Measurements from ENCODE around the gene PFN3. TPM values are rescaled to one million over a fixed set of nuclear protein-coding genes. Genes with fewer than 3 reads are reported as not detected.
A peak's percentile ranks its signal among the peaks of the same experiment; 100 is the strongest.

PFN3 gene
- total RNA-seq, 1 experiment from 2014 or later: 0.48 TPM

DNA sequence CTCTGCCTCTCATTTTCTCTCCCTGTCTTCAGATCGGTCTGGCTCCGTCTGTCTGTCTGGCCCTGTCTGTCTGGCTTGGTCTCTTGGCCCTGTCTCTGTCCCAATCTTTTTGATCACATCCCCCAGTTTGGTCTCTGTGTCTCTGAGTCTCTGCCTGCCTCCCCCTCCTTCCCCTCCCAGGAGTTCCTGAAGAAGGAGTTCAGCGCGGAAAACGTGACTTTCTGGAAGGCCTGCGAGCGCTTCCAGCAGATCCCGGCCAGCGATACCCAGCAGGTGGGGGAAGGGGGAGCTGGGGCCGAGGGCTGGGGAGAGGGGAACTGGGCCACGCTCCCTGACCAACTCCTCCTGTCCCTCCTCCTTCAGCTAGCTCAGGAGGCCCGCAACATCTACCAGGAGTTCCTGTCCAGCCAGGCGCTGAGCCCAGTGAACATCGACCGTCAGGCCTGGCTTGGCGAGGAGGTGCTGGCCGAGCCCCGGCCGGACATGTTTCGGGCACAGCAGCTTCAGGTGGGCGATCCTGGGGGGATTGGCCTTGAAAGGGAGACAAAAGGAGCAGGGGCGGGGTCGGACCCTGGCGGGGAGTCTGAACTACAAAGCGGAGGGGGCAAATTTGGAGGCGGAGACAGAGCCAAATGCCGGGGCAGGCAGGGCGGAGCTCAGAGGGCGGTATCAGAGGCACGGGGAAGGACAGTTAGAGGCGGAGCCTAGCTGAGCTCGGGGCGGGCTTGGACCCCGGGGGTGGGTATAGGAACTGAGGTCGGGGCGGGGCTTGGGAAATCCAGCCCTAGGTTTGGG is 33.7 kb downstream of the PFN3 start (continued):
- TF ChIP-seq, protein P1, sequence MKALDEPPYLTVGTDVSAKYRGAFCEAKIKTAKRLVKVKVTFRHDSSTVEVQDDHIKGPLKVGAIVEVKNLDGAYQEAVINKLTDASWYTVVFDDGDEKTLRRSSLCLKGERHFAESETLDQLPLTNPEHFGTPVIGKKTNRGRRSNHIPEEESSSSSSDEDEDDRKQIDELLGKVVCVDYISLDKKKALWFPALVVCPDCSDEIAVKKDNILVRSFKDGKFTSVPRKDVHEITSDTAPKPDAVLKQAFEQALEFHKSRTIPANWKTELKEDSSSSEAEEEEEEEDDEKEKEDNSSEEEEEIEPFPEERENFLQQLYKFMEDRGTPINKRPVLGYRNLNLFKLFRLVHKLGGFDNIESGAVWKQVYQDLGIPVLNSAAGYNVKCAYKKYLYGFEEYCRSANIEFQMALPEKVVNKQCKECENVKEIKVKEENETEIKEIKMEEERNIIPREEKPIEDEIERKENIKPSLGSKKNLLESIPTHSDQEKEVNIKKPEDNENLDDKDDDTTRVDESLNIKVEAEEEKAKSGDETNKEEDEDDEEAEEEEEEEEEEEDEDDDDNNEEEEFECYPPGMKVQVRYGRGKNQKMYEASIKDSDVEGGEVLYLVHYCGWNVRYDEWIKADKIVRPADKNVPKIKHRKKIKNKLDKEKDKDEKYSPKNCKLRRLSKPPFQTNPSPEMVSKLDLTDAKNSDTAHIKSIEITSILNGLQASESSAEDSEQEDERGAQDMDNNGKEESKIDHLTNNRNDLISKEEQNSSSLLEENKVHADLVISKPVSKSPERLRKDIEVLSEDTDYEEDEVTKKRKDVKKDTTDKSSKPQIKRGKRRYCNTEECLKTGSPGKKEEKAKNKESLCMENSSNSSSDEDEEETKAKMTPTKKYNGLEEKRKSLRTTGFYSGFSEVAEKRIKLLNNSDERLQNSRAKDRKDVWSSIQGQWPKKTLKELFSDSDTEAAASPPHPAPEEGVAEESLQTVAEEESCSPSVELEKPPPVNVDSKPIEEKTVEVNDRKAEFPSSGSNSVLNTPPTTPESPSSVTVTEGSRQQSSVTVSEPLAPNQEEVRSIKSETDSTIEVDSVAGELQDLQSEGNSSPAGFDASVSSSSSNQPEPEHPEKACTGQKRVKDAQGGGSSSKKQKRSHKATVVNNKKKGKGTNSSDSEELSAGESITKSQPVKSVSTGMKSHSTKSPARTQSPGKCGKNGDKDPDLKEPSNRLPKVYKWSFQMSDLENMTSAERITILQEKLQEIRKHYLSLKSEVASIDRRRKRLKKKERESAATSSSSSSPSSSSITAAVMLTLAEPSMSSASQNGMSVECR (CRISPR knock-in tag; IDR thresholded peaks at IDR 0.05; ENCODE audit: borderline replicate concordance): 0 out of 2 replicates have a peak, but pooled peaks have one; percentile 47
- TF ChIP-seq NFATC4 (CRISPR knock-in tag; IDR thresholded peaks at IDR 0.05) (no peak), HMGA2 (CRISPR knock-in tag; IDR thresholded peaks at IDR 0.05) (no peak)
- TF ChIP-seq, protein P2, sequence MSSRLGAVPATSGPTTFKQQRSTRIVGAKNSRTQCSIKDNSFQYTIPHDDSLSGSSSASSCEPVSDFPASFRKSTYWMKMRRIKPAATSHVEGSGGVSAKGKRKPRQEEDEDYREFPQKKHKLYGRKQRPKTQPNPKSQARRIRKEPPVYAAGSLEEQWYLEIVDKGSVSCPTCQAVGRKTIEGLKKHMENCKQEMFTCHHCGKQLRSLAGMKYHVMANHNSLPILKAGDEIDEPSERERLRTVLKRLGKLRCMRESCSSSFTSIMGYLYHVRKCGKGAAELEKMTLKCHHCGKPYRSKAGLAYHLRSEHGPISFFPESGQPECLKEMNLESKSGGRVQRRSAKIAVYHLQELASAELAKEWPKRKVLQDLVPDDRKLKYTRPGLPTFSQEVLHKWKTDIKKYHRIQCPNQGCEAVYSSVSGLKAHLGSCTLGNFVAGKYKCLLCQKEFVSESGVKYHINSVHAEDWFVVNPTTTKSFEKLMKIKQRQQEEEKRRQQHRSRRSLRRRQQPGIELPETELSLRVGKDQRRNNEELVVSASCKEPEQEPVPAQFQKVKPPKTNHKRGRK (CRISPR knock-in tag; IDR thresholded peaks at IDR 0.05; ENCODE audit: borderline replicate concordance): no peak
- TF ChIP-seq, protein P3, sequence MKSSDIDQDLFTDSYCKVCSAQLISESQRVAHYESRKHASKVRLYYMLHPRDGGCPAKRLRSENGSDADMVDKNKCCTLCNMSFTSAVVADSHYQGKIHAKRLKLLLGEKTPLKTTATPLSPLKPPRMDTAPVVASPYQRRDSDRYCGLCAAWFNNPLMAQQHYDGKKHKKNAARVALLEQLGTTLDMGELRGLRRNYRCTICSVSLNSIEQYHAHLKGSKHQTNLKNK (CRISPR knock-in tag; IDR thresholded peaks at IDR 0.05): no peak
- TF ChIP-seq, protein P4, sequence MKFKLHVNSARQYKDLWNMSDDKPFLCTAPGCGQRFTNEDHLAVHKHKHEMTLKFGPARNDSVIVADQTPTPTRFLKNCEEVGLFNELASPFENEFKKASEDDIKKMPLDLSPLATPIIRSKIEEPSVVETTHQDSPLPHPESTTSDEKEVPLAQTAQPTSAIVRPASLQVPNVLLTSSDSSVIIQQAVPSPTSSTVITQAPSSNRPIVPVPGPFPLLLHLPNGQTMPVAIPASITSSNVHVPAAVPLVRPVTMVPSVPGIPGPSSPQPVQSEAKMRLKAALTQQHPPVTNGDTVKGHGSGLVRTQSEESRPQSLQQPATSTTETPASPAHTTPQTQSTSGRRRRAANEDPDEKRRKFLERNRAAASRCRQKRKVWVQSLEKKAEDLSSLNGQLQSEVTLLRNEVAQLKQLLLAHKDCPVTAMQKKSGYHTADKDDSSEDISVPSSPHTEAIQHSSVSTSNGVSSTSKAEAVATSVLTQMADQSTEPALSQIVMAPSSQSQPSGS (CRISPR knock-in tag; IDR thresholded peaks at IDR 0.05; ENCODE audit: borderline replicate concordance, low read depth): no peak
- TF ChIP-seq, protein P5, sequence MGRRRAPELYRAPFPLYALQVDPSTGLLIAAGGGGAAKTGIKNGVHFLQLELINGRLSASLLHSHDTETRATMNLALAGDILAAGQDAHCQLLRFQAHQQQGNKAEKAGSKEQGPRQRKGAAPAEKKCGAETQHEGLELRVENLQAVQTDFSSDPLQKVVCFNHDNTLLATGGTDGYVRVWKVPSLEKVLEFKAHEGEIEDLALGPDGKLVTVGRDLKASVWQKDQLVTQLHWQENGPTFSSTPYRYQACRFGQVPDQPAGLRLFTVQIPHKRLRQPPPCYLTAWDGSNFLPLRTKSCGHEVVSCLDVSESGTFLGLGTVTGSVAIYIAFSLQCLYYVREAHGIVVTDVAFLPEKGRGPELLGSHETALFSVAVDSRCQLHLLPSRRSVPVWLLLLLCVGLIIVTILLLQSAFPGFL (CRISPR knock-in tag; IDR thresholded peaks at IDR 0.05; ENCODE audit: borderline replicate concordance): no peak
- TF ChIP-seq, protein P6, sequence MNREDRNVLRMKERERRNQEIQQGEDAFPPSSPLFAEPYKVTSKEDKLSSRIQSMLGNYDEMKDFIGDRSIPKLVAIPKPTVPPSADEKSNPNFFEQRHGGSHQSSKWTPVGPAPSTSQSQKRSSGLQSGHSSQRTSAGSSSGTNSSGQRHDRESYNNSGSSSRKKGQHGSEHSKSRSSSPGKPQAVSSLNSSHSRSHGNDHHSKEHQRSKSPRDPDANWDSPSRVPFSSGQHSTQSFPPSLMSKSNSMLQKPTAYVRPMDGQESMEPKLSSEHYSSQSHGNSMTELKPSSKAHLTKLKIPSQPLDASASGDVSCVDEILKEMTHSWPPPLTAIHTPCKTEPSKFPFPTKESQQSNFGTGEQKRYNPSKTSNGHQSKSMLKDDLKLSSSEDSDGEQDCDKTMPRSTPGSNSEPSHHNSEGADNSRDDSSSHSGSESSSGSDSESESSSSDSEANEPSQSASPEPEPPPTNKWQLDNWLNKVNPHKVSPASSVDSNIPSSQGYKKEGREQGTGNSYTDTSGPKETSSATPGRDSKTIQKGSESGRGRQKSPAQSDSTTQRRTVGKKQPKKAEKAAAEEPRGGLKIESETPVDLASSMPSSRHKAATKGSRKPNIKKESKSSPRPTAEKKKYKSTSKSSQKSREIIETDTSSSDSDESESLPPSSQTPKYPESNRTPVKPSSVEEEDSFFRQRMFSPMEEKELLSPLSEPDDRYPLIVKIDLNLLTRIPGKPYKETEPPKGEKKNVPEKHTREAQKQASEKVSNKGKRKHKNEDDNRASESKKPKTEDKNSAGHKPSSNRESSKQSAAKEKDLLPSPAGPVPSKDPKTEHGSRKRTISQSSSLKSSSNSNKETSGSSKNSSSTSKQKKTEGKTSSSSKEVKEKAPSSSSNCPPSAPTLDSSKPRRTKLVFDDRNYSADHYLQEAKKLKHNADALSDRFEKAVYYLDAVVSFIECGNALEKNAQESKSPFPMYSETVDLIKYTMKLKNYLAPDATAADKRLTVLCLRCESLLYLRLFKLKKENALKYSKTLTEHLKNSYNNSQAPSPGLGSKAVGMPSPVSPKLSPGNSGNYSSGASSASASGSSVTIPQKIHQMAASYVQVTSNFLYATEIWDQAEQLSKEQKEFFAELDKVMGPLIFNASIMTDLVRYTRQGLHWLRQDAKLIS (CRISPR knock-in tag; IDR thresholded peaks at IDR 0.05; ENCODE audit: borderline replicate concordance): no peak

DNA sequence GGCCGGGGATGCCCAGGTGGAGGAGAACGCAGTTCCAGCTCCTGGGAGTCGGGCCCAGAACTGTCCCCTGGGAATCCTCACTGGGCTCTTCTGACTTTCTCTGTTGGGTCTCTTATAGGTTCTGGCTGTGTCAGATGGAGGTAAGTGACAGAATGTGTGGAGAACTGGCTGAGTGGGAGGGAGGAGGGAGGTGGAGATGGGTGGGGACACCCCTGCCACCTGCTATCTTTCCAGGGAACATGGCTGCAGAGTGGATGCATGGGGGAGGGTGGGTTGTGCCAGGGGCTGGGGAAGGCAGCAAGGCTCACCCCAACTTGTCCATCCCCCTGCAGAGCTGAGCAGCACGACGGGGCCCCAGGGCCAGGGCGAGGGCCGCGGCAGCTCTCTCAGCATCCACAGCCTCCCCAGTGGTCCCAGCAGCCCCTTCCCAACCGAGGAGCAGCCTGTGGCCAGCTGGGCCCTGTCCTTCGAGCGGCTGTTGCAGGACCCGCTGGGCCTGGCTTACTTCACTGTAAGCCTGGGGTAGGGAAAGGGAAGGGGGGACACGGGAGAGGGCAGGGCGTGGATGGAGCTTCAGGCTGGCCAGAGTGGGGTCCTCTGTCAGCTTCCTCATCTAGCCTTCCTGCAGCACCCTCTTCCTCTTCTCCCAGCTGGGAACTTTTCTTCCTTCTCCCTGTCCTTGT is 34.5 kb downstream of the PFN3 start:
- ChIA-PET CTCF (interaction anchor here (0.6 to 13.2 kb wide), 17 partner anchors 9 to 130 kb away, joined by 3 to 216 read pairs (median 7); partner anchors contain the start of genes GRK6 and LMAN2), POLR2A (interaction anchor here (0.6 to 1.8 kb wide), 4 partner anchors 14 to 89 kb away, joined by 3 to 10 read pairs (median 5); partner anchors contain the start of genes GRK6 and LMAN2)
- Mint-ChIP-seq H3K4me3 (peak overlapping the region; percentile 88), H3K36me3 (peaks cover 13% of the 10 kb centered on the region), H3K9me3 (no peaks in the 10 kb centered on the region), H3K27me3 (ENCODE audit: low read depth) (peaks cover 19% of the 10 kb centered on the region), H3K4me1 (peaks cover 65% of the 10 kb centered on the region), H3K27ac (peak overlapping the region; percentile 99)
- no peak for DNase-seq (ENCODE audit: low spot score)
- no peak for ATAC-seq
- TF ChIP-seq GABPB1 (CRISPR knock-in tag; IDR thresholded peaks at IDR 0.05): no peak
- TF ChIP-seq, protein P7, sequence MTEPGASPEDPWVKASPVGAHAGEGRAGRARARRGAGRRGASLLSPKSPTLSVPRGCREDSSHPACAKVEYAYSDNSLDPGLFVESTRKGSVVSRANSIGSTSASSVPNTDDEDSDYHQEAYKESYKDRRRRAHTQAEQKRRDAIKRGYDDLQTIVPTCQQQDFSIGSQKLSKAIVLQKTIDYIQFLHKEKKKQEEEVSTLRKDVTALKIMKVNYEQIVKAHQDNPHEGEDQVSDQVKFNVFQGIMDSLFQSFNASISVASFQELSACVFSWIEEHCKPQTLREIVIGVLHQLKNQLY (CRISPR knock-in tag; IDR thresholded peaks at IDR 0.05): no peak
- TF ChIP-seq, protein P8, sequence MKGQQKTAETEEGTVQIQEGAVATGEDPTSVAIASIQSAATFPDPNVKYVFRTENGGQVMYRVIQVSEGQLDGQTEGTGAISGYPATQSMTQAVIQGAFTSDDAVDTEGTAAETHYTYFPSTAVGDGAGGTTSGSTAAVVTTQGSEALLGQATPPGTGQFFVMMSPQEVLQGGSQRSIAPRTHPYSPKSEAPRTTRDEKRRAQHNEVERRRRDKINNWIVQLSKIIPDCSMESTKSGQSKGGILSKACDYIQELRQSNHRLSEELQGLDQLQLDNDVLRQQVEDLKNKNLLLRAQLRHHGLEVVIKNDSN (CRISPR knock-in tag; IDR thresholded peaks at IDR 0.05): no peak
- TF ChIP-seq, protein P9, sequence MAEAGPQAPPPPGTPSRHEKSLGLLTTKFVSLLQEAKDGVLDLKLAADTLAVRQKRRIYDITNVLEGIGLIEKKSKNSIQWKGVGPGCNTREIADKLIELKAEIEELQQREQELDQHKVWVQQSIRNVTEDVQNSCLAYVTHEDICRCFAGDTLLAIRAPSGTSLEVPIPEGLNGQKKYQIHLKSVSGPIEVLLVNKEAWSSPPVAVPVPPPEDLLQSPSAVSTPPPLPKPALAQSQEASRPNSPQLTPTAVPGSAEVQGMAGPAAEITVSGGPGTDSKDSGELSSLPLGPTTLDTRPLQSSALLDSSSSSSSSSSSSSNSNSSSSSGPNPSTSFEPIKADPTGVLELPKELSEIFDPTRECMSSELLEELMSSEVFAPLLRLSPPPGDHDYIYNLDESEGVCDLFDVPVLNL (CRISPR knock-in tag; IDR thresholded peaks at IDR 0.05; ENCODE audit: borderline replicate concordance, low read depth): no peak
- TF ChIP-seq, protein P10, sequence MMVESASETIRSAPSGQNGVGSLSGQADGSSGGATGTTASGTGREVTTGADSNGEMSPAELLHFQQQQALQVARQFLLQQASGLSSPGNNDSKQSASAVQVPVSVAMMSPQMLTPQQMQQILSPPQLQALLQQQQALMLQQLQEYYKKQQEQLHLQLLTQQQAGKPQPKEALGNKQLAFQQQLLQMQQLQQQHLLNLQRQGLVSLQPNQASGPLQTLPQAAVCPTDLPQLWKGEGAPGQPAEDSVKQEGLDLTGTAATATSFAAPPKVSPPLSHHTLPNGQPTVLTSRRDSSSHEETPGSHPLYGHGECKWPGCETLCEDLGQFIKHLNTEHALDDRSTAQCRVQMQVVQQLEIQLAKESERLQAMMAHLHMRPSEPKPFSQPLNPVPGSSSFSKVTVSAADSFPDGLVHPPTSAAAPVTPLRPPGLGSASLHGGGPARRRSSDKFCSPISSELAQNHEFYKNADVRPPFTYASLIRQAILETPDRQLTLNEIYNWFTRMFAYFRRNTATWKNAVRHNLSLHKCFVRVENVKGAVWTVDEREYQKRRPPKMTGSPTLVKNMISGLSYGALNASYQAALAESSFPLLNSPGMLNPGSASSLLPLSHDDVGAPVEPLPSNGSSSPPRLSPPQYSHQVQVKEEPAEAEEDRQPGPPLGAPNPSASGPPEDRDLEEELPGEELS (CRISPR knock-in tag; IDR thresholded peaks at IDR 0.05): no peak
